NCI-H82 (cell line): ENCODE measurements around the gene FGR.

Source experiments
- DNase-seq: peaks from one replicate; lab custom pipeline; 2025; lab: John Stamatoyannopoulos, UW

Gene FGR

DNA sequence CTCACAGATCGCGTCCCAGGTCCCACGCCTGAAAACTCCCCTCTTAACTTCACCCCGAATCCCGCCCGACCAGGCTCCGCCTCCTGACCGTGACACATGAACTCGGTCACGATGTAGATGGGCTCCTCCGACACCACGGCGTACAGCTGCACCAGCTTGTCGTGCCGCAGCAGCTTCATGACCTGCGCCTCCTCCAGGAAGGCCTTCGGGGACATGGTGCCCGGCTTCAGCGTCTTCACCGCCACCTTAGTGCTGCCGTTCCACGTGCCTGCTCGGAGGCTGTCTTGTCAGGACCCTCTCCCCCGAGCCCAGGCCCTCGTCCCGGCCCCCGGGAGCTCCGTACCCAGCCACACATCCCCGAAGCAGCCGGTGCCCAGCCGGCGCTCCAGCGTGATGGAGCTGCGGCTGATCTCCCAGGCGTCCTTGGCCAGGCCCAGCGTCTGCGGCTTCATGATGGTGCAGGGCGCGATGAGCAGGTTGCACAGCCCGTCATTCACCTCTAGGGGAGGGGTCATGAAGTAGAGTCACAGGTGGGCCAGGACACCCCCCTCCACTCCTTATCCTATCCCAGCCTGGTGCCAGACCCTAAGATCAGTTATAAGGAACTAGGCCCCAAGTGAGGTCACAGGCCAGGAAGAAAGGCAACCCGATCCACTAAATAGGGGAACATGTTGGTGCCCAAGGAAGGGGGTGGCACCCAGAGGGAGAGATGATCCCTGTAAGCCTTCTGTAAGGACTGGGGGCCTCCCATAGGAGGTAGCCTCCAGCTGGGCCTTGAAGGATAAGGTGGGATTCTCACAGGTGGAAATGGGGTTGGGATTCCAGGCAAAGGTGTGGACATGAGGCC lies 19.4 kb downstream of the FGR start:
- no peak for DNase-seq

- DNase-seq: peak; percentile 49
These were observed 20.2 kb downstream of the FGR start for GRCh38 chr1:27614625-27615344.

GRCh38 chr1:27614043-27614624 lies 20.9 kb downstream of the FGR start:
- no peak for DNase-seq

DNA sequence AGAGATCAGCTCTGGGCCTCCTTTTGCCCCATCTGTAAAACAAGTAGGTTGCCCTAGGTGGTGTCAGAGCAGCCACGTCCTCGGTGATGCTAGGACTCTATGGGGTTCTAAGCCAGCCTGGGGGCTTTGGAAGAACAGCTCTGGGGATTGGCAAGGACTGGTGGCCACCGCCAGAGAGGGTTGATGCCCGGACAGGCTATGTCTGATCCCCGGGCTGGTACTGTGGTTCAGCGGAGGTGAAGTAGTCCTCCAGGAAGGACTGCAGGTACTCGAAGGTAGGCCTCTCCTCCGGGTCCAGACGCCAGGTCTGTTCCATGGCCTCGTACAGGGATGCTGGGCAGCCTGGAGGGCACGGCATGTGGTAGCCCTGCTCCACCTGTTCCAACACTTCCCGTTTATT lies 22.3 kb downstream of the FGR start:
- DNase-seq: no peak

GRCh38 chr1:27611450-27611849 lies 23.5 kb downstream of the FGR start:
- no peak for DNase-seq

DNA sequence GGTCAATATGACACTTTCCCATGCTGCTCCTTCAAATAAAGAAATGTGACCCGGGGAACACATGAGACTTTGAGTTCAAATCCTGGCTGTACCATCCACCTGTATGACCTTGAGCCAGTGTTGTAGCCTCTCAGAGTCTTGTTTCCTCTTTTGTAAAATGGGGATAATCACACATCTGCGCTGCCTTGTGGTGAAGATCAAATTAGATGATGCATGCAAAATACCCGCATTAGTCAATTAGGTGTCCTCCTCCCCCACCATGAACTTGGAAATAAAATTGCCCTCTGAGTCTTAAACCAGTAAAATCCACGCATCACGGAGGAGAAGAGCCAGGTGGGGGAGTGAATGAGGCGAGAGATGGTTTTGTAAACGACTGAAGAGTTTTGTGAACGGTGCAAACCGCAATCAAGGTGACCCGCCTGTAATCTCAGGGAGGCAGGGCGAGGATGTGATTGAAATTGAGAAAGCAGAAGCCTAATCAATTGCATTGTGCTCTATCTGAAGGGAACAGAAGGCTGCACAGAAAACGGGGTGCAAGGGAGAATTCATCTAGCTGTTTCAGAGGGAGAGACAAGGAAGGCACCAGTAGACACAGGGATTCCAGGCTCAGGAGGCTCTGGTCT lies 25.3 kb downstream of the FGR start:
- DNase-seq: peak; percentile 36

GRCh38 chr1:27609210-27609555 lies 25.8 kb downstream of the FGR start:
- no peak for DNase-seq

DNA sequence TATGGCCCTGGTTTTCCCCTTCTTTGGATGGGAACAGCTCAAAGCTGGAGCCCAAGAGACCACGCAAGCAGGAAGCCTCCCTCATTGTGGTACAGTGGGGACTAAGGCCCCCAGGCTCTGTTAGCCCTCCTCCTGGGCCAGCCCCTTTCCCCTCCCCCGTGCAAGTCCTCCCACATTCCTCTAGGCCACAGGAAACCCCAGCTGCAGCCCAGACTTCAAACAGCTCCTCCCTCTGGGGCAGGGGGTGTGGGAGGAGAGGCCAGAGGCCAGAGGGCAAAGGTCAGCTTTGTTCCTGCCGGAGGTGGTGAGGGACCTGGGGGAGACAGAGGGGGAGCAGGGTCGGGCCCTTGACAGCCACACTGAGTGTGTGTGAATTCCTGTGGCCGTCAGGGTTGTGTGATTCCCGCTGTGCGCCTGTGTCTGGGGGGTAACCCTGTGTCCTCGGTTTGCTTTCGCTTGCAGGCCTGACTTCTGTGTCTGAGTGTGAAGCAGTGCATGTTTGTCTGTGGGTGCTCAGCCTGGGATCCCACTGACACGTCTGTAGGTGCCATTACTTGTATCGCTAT lies 27.7 kb downstream of the FGR start:
- DNase-seq: no peak

GRCh38 chr1:27606708-27607238 lies 28.2 kb downstream of the FGR start:
- no peak for DNase-seq

GRCh38 chr1:27605796-27606707 lies 28.9 kb downstream of the FGR start:
- DNase-seq: peak; percentile 82

DNA sequence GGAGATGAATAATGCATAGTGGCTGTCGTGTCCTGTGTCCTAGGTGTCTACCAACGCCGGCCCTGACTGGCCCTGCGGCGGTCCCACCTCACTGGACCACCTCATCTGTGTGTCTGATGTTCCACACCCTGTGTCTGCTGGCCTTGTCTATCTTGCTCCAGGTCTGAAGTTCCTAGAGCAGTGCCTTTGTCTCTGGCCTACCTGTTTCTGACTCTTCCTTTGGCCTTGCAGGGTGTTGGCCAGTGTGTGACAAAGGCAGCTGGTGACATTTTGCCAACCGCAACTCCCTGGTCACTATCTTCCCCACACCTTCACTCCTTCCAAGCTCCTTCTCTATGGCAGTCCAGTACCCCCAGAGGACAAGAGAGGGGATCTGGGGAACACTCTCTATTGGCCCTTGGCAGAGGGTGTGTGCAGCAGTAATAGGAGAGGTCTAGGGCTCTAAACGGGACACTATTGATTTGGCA lies 29.7 kb downstream of the FGR start:
- no peak for DNase-seq

DNA sequence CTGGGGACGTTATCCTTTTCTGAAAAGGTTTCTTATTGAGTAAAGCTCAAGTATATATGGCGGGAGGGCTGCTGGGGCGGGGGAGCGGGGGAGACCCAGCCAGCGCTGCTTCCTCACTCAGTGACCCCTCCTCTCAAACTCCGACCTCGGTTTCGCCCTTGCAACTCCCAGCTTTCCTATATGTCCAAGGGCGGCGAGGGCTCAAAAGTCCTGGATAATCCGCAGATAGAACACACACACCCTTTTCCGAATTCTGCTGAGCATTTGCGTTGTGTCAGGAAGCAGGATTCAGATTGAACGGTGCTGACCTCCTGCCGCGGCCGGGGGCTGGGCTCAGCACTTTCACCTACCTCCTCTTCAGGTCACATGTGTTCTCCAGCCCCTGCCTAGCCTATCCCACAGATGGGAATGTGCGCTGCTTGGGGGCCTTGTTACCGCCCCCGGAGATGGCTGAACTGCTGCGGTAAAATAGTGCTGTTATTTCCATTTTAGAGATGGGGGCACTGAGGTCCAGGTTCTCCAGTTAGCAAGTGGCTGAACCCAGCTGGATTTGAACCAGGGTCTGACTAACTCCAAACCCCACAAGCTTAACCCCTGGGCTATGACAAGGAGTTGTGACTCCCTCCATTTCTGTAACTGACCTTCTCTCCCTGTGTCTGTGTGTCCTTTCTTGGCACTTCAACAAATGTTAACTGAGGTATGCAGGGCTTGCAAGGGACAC lies 30.2 kb downstream of the FGR start:
- DNase-seq: peak; percentile 71

DNA sequence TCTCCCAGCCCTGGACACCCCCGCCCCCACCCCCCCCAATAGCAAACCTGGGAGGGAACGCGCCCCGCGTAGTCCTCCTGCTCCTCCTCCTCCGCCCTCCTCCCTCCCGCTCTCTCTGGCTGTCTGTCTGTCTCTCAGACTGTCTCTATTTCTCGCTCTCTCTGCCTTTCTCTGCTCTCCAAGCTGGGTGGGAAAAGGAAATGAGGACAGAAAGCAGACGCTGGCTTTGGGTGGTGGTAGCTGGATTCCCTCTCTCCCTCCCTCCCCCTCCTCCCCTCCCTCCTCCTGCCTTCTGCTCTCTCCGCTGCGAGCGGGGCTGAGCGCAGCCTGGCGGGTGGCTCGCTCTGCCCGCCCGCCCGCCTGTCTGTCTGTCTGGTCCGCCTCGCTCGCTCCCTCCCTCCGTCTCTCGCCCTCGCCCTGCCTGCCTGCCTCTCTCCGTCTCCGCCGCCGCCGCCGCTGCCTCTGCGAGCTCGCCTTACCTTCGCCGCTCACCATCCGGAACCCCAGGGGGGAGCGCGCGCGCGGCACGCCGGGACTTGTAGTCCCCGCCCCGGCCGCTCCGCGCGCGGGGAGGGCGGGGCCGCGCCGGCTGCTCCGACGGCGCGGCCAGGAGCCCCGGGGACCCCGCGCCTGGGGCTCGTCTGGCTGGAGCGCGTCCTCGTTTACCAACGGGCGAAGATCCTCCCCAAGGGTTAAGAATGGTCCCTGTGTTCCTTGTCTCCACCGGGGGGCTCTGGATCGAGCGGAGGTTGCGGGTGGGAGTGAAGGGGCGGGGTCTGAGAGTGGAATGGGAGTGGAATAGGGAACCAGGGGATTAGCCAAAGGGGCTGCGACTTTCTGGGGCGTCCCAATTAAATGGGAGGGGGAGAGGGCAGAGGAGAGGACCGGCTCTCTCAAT lies 31.1 kb downstream of the FGR start, which contains the start of gene AHDC1:
Gene AHDC1 (minus strand): TSS at position 464 of the 898 bp plus-strand sequence. CDS start 52,029 bp downstream, outside the sequence.
- DNase-seq: peak; percentile 97

DNA sequence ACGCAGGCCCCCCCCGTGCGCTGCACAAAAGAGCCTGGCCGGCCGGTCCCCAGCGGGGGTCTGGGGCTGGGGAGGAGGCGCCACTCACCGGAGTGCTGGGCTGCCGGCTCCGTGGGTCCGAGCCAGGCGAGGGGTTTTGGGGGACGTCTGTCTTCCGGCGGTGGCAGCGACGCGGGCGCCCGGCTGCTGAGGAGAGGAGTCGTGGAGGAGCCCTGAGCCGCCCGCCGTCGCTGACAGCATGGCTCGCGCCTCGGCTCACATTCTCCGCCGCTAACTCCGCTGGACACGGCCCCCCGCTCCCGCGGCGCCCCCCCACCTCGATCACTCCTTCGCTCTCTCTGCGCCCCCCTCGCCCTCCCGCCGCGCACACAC lies 31.7 kb downstream of the FGR start:
- peak; percentile 73 for DNase-seq

GRCh38 chr1:27602462-27603308 lies 32.3 kb downstream of the FGR start:
- peak; percentile 67 for DNase-seq

GRCh38 chr1:27601771-27602461 lies 33.1 kb downstream of the FGR start:
- no peak for DNase-seq

DNA sequence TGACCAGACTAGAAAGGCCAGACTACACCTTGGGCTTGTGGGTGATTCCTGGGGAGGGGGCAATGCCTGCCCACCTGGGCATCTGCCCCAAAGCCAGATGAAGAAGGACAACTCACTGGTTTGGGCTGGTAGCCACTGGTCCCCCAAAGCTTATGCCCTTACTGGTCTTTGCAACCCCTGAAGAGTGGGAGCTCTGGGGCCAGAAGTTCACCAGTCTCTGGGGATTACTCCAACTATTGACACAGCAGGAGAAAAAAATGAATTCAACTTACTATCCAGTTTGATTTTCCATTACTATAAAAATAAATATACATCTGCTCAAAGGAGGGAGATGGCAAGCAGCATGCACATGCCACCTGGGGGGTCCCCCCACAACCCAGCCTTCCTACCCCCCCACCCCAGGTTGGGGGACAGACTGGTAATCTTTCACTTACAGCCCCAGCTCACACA lies 33.6 kb downstream of the FGR start:
- DNase-seq: no peak
